ENCODE measurements around the gene LONRF2.

The LONRF2 gene

DNA sequence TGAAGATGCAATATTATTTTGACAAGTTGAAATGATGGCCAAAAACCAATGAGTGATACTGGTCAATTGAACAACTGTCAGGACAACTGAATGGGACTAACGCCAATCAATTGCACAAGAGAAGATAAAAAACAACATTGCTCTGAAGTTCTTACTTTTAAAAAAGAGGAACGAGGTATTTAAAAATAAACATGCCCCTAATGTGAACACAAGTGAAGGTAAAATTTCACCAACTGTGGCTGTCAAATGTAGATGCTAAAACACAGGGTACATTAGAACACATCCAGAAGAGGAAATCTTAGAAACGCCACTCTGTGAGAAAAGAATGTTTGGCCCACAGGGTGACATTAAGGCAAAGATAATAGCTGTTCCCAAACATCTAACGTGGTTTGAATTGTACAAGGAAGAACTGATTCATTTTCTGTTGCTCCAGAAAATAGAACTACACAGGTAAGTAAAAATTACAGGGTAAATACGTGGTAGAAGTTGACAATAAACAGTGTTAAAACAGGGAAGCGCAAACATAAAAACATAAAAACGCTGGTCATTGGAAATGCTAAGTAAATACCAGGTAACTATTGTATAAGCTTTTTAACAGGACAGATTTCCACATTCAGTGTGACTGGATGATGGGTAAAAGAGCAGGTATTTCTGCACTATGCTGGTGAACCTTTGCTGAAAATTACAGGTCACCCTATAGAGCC lies 20.3 kb downstream of the LONRF2 start:
- TF ChIP-seq YY1 (IDR thresholded peaks at IDR 0.05; ENCODE audit: insufficient read depth, insufficient read length) (no peak), SUZ12 (IDR thresholded peaks at IDR 0.05; ENCODE audit: extremely low read depth, insufficient read depth, insufficient read length) (no peak), ZNF274 (IDR thresholded peaks at IDR 0.05; ENCODE audit: low read depth, low read length) (no peak)
- H3K36me3 ChIP-seq (ENCODE audit: insufficient read depth, insufficient read length, low read length): no peaks in the 10 kb centered on the region
- no peak overlapping the region for H3K9ac ChIP-seq (ENCODE audit: insufficient read length, low read depth)
- no peak overlapping the region for H3K4me3 ChIP-seq (ENCODE audit: insufficient read length, low read depth)
- no peaks in the 10 kb centered on the region for H3K27me3 ChIP-seq (ENCODE audit: insufficient read depth, insufficient read length)
- no peak for DNase-seq (ENCODE audit: low read depth, low spot score)
- peaks cover 6% of the 10 kb centered on the region; the same call in 1 of the 2 replicates for H3K9me3 ChIP-seq (ENCODE audit: insufficient read depth, low read length)
- no peaks in the 10 kb centered on the region for H3K4me1 ChIP-seq (ENCODE audit: insufficient read depth, insufficient read length)

- Histone ChIP-seq H3K9ac (ENCODE audit: insufficient read length, low read depth) (no peak overlapping the region), H3K9me3 (ENCODE audit: insufficient read depth, low read length) (peaks cover 6% of the 10 kb centered on the region; the same call in 1 of the 2 replicates), H3K4me1 (ENCODE audit: insufficient read depth, insufficient read length) (no peaks in the 10 kb centered on the region), H3K27me3 (ENCODE audit: insufficient read depth, insufficient read length) (no peaks in the 10 kb centered on the region), H3K36me3 (ENCODE audit: insufficient read depth, insufficient read length, low read length) (no peaks in the 10 kb centered on the region), H3K4me3 (ENCODE audit: insufficient read length, low read depth) (no peak overlapping the region)
- no peak for DNase-seq (ENCODE audit: low read depth, low spot score)
- TF ChIP-seq SUZ12 (IDR thresholded peaks at IDR 0.05; ENCODE audit: extremely low read depth, insufficient read depth, insufficient read length) (no peak), YY1 (IDR thresholded peaks at IDR 0.05; ENCODE audit: insufficient read depth, insufficient read length) (no peak), ZNF274 (IDR thresholded peaks at IDR 0.05; ENCODE audit: low read depth, low read length) (no peak)
Measured at GRCh38 chr2:100299548-100299947, 22.8 kb downstream of the LONRF2 start.

- TF ChIP-seq ZNF274 (IDR thresholded peaks at IDR 0.05; ENCODE audit: low read depth, low read length) (no peak), YY1 (IDR thresholded peaks at IDR 0.05; ENCODE audit: insufficient read depth, insufficient read length) (no peak), SUZ12 (IDR thresholded peaks at IDR 0.05; ENCODE audit: extremely low read depth, insufficient read depth, insufficient read length) (no peak)
- no peaks in the 10 kb centered on the region for H3K27me3 ChIP-seq (ENCODE audit: insufficient read depth, insufficient read length)
- H3K9ac ChIP-seq (ENCODE audit: insufficient read length, low read depth): no peak overlapping the region
Measured at GRCh38 chr2:100297511-100297910, 24.8 kb downstream of the LONRF2 start.

GRCh38 chr2:100294162-100294497 lies 28.2 kb downstream of the LONRF2 start:
- no peaks in the 10 kb centered on the region for H3K9me3 ChIP-seq (ENCODE audit: insufficient read depth, low read length)
- DNase-seq (ENCODE audit: low read depth, low spot score): no peak
- no peaks in the 10 kb centered on the region for H3K36me3 ChIP-seq (ENCODE audit: insufficient read depth, insufficient read length, low read length)

More at GRCh38 chr2:100297511-100297910, 24.8 kb downstream of the LONRF2 start:
- Histone ChIP-seq H3K4me3 (ENCODE audit: insufficient read length, low read depth) (no peak overlapping the region), H3K4me1 (ENCODE audit: insufficient read depth, insufficient read length) (peaks cover 4% of the 10 kb centered on the region), H3K36me3 (ENCODE audit: insufficient read depth, insufficient read length, low read length) (no peaks in the 10 kb centered on the region), H3K9me3 (ENCODE audit: insufficient read depth, low read length) (no peaks in the 10 kb centered on the region)
- DNase-seq (ENCODE audit: low read depth, low spot score): no peak

GRCh38 chr2:100293341-100294161 lies 28.8 kb downstream of the LONRF2 start:
- Histone ChIP-seq H3K27me3 (ENCODE audit: insufficient read depth, insufficient read length) (no peaks in the 10 kb centered on the region), H3K9me3 (ENCODE audit: insufficient read depth, low read length) (no peaks in the 10 kb centered on the region), H3K9ac (ENCODE audit: insufficient read length, low read depth) (no peak overlapping the region), H3K36me3 (ENCODE audit: insufficient read depth, insufficient read length, low read length) (no peaks in the 10 kb centered on the region), H3K4me3 (ENCODE audit: insufficient read length, low read depth) (no peak overlapping the region), H3K4me1 (ENCODE audit: insufficient read depth, insufficient read length) (peaks cover 8% of the 10 kb centered on the region)
- TF ChIP-seq SUZ12 (IDR thresholded peaks at IDR 0.05; ENCODE audit: extremely low read depth, insufficient read depth, insufficient read length) (no peak), ZNF274 (IDR thresholded peaks at IDR 0.05; ENCODE audit: low read depth, low read length) (no peak), YY1 (IDR thresholded peaks at IDR 0.05; ENCODE audit: insufficient read depth, insufficient read length) (no peak)
- no peak for DNase-seq (ENCODE audit: low read depth, low spot score)

More at GRCh38 chr2:100294162-100294497, 28.2 kb downstream of the LONRF2 start:
- peaks cover 8% of the 10 kb centered on the region for H3K4me1 ChIP-seq (ENCODE audit: insufficient read depth, insufficient read length)
- no peak overlapping the region for H3K4me3 ChIP-seq (ENCODE audit: insufficient read length, low read depth)
- no peak for TF ChIP-seq ZNF274 (IDR thresholded peaks at IDR 0.05; ENCODE audit: low read depth, low read length)
- TF ChIP-seq SUZ12 (IDR thresholded peaks at IDR 0.05; ENCODE audit: extremely low read depth, insufficient read depth, insufficient read length): no peak
- TF ChIP-seq YY1 (IDR thresholded peaks at IDR 0.05; ENCODE audit: insufficient read depth, insufficient read length): no peak
- H3K27me3 ChIP-seq (ENCODE audit: insufficient read depth, insufficient read length): no peaks in the 10 kb centered on the region
- no peak overlapping the region for H3K9ac ChIP-seq (ENCODE audit: insufficient read length, low read depth)

DNA sequence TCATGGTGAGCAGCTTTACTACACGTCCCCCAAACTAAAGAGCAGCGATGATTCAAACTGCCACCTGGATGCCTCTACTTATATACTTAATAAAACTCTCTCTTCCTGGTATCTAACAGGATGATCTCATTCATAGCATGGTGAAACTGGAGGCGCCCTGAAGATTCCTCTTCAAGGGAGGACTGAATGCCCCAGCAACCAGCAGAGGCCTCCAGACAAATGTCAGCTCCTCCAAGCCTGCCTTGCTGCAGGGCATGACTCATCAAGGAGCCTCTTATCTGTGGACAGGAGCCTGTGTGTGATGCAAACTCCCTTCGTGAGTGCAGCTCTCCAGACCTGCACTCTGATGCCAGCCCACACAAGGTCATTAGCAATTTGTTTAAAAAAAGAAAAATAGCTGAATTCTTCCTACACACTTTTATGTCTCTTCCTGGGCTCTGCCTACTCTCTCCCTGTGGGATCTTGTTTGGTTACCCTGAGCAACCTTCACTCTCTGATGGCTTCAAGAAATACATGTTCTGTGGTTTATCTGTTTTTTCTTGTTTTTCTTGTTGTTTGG lies 30.2 kb downstream of the LONRF2 start:
- peak; percentile 73 for DNase-seq (ENCODE audit: low read depth, low spot score)
- Histone ChIP-seq H3K36me3 (ENCODE audit: insufficient read depth, insufficient read length, low read length) (no peaks in the 10 kb centered on the region), H3K9ac (ENCODE audit: insufficient read length, low read depth) (no peak overlapping the region)

More for the DNA sequence above, 30.2 kb downstream of the LONRF2 start:
- TF ChIP-seq ZNF274 (IDR thresholded peaks at IDR 0.05; ENCODE audit: low read depth, low read length): no peak
- no peak for TF ChIP-seq YY1 (IDR thresholded peaks at IDR 0.05; ENCODE audit: insufficient read depth, insufficient read length)
- no peak for TF ChIP-seq SUZ12 (IDR thresholded peaks at IDR 0.05; ENCODE audit: extremely low read depth, insufficient read depth, insufficient read length)
- Histone ChIP-seq H3K27me3 (ENCODE audit: insufficient read depth, insufficient read length) (no peaks in the 10 kb centered on the region), H3K4me3 (ENCODE audit: insufficient read length, low read depth) (no peak overlapping the region), H3K4me1 (ENCODE audit: insufficient read depth, insufficient read length) (peaks cover 8% of the 10 kb centered on the region), H3K9me3 (ENCODE audit: insufficient read depth, low read length) (no peaks in the 10 kb centered on the region)
